Panc1 (cell line): ENCODE data around the gene ALDH1A3. TPM values are rescaled to one million over a fixed set of nuclear protein-coding genes. Genes with fewer than 3 reads are reported as not detected.

Source experiments
- ATAC-seq: fragments of 200-7000 bp; cut with Tn5 transposase; 2 replicates; pipeline ENCODE4 v1.9.1; 2020; ENCODE audit warnings: mild to moderate bottlenecking, moderate library complexity
- BruUV-seq: library from RNA; stranded (reverse); fragments of 400-500 nt; replicated peaks from 2 replicates; lab custom pipeline; 2021; lab: Mats Ljungman, UMichigan
- CTCF ChIA-PET: fragments of 300-600 bp; sonication (Branson Sonifier 250); formaldehyde crosslinking; loops from one replicate; lab custom pipeline; 2022; ENCODE audit warnings: antibody characterized with exemption; lab: Charles Lee
- POLR2A ChIA-PET: fragments of 300-600 bp; sonication (Branson Sonifier 250); formaldehyde crosslinking; loops from one replicate; lab custom pipeline; 2022; ENCODE audit warnings: antibody characterized with exemption; lab: Charles Lee
- DNase-seq: peaks from one replicate; pipeline ENCODE4 v3.0.0-alpha.2; 2010; ENCODE audit warnings: low read depth, low spot score
- H3K27ac ChIP-seq: 2 replicates; pipeline ENCODE4 v1.5.1; 2011; ENCODE audit warnings: mild to moderate bottlenecking, low read length, inconsistent platforms
- H3K27me3 ChIP-seq: fragments of 200-500 bp; sonication (Bioruptor generic); 2 replicates; pipeline ENCODE4 v1.6.0; 2014; ENCODE audit warnings: low read length, inconsistent platforms; ENCODE audit not compliant: control insufficient read depth, insufficient read depth
- H3K36me3 ChIP-seq: fragments of 200-500 bp; sonication (Bioruptor generic); 2 replicates; pipeline ENCODE4 v1.5.1; 2014; ENCODE audit warnings: inconsistent platforms, mild to moderate bottlenecking, low read length, moderate library complexity; ENCODE audit not compliant: control insufficient read depth, insufficient read depth
- H3K4me1 ChIP-seq: 2 replicates; pipeline ENCODE4 v1.5.1; 2011; ENCODE audit warnings: inconsistent platforms, mild to moderate bottlenecking, low read length, moderate library complexity; ENCODE audit not compliant: control insufficient read depth, insufficient read depth
- H3K4me3 ChIP-seq, 2 experiments: 2 replicates each; pipeline ENCODE4 v1.5.1; 2011 to 2012; ENCODE audit warnings: low read depth in 2 of 2, low read length in 2 of 2, mild to moderate bottlenecking in 2 of 2, inconsistent platforms in 1 of 2, moderate library complexity in 1 of 2
- H3K9me3 ChIP-seq: fragments of 200-500 bp; sonication (Bioruptor generic); 2 replicates; pipeline ENCODE4 v1.5.1; 2014; ENCODE audit warnings: low read depth, mild to moderate bottlenecking, inconsistent platforms, low read length, moderate library complexity; ENCODE audit not compliant: control insufficient read depth, insufficient read depth
- POLR2AphosphoS5 ChIP-seq: IDR thresholded peaks from 2 replicates; pipeline ENCODE4 v1.6.1; 2012; ENCODE audit warnings: mild to moderate bottlenecking, low read depth, low read length, moderate library complexity
- SIN3A ChIP-seq: IDR thresholded peaks from 2 replicates; pipeline ENCODE4 v1.6.1; 2012; ENCODE audit warnings: low read depth, mild to moderate bottlenecking, low read length, moderate library complexity, borderline replicate concordance; ENCODE audit not compliant: insufficient read depth
- TCF7L2 ChIP-seq: IDR thresholded peaks from 2 replicates; pipeline ENCODE4 v1.6.1; 2011; ENCODE audit warnings: mild to moderate bottlenecking, low read depth, low read length, inconsistent platforms
- in situ Hi-C: cut with HindIII; loops from 2 replicates; pipeline ENCODE4 v1.10.0; 2016; ENCODE audit warnings: low sequenced_read_pairs, low pct_unique_long_range_greater_than_20kb
- intact Hi-C: fragments of 100-400 bp; cut with micrococcal nuclease; formaldehyde crosslinking; loops from one replicate; pipeline ENCODE4 v1.10.0; 2022; ENCODE audit not compliant: unreplicated experiment
- total RNA-seq: library from RNA; stranded (reverse); gene quantifications from one replicate; pipeline ENCODE4 v1.2.1, GENCODE V29; 2021; ENCODE audit not compliant: unreplicated experiment
- TF ChIP-seq, protein P1 (sequence below): fragments of 450-650 bp; IDR thresholded peaks from 2 replicates; pipeline ENCODE4 v1.5.1; 2017; ENCODE audit warnings: mild to moderate bottlenecking
- TF ChIP-seq, protein P2 (sequence below), 2 experiments: IDR thresholded peaks; 2 replicates each; pipeline ENCODE4 v1.6.1; 2011 to 2012; ENCODE audit warnings: low read depth in 2 of 2, control low read depth in 1 of 2, low read length in 1 of 2, mild to moderate bottlenecking in 1 of 2, moderate library complexity in 1 of 2; ENCODE audit not compliant: insufficient read depth in 1 of 2

The ALDH1A3 gene
- total RNA-seq, 1 experiment from 2014 or later: 143 TPM

GRCh38 chr15:100890850-100891249 lies 11.2 kb downstream of the ALDH1A3 start:
- CTCF ChIA-PET: no interaction called here
- ATAC-seq: no peak
- TF ChIP-seq TCF7L2 (no peak), SIN3A (no peak), POLR2AphosphoS5 (no peak)
- TF ChIP-seq, protein P1, sequence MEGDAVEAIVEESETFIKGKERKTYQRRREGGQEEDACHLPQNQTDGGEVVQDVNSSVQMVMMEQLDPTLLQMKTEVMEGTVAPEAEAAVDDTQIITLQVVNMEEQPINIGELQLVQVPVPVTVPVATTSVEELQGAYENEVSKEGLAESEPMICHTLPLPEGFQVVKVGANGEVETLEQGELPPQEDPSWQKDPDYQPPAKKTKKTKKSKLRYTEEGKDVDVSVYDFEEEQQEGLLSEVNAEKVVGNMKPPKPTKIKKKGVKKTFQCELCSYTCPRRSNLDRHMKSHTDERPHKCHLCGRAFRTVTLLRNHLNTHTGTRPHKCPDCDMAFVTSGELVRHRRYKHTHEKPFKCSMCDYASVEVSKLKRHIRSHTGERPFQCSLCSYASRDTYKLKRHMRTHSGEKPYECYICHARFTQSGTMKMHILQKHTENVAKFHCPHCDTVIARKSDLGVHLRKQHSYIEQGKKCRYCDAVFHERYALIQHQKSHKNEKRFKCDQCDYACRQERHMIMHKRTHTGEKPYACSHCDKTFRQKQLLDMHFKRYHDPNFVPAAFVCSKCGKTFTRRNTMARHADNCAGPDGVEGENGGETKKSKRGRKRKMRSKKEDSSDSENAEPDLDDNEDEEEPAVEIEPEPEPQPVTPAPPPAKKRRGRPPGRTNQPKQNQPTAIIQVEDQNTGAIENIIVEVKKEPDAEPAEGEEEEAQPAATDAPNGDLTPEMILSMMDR: no peak
- TF ChIP-seq, protein P2, sequence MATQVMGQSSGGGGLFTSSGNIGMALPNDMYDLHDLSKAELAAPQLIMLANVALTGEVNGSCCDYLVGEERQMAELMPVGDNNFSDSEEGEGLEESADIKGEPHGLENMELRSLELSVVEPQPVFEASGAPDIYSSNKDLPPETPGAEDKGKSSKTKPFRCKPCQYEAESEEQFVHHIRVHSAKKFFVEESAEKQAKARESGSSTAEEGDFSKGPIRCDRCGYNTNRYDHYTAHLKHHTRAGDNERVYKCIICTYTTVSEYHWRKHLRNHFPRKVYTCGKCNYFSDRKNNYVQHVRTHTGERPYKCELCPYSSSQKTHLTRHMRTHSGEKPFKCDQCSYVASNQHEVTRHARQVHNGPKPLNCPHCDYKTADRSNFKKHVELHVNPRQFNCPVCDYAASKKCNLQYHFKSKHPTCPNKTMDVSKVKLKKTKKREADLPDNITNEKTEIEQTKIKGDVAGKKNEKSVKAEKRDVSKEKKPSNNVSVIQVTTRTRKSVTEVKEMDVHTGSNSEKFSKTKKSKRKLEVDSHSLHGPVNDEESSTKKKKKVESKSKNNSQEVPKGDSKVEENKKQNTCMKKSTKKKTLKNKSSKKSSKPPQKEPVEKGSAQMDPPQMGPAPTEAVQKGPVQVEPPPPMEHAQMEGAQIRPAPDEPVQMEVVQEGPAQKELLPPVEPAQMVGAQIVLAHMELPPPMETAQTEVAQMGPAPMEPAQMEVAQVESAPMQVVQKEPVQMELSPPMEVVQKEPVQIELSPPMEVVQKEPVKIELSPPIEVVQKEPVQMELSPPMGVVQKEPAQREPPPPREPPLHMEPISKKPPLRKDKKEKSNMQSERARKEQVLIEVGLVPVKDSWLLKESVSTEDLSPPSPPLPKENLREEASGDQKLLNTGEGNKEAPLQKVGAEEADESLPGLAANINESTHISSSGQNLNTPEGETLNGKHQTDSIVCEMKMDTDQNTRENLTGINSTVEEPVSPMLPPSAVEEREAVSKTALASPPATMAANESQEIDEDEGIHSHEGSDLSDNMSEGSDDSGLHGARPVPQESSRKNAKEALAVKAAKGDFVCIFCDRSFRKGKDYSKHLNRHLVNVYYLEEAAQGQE (IDR thresholded peaks at IDR 0.05; ENCODE audit: insufficient read depth in 1 of 2, low read depth in 2 of 2, low read length in 1 of 2): no peak

DNA sequence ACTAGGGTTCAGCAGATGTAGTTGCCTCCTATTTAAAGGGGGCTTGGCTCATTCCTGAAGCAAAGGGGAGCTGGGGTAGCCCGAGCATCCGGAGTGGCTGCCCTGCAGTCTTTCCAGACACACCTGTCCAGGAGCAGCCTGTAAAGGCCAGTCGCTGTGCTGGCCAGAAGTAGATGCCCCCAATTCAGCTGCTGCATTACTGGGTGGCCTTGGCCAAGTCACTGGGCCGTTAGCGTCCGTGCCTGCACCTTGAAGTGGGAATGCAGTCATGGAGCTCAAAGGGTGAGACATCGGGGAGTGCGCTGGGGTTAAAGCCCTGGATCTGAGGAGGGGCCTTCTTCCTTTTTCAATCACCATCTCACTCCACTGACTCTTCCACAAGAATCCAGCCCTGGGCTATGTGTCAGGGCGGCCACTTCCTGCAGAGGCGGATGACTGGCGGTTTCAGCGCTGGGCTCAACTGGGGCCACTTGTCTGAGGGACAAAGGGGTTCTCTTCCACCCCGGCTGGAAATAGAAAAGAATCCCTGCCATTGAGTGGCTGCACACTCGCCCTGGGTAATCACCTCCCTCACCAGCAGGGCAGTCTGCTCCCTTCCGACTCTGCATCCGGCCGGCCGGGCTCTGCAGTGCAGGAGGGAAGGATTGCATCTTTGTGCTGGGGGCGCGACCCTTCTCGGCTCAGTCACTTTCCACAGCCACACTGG lies 11.8 kb downstream of the ALDH1A3 start:
- in situ Hi-C loops: no loop called here

More at GRCh38 chr15:100890850-100891249, 11.2 kb downstream of the ALDH1A3 start:
- POLR2A ChIA-PET: no interaction called here
- Histone ChIP-seq H3K27ac (no peak overlapping the region), H3K27me3 (no peaks in the 10 kb centered on the region), H3K4me3 (no peak overlapping the region), H3K4me1 (no peaks in the 10 kb centered on the region; the same call in 1 of the 2 replicates), H3K9me3 (no peaks in the 10 kb centered on the region), H3K36me3 (peaks cover 5% of the 10 kb centered on the region)
- no peak for DNase-seq
- in situ Hi-C loops: no loop called here
- intact Hi-C loops: no loop called here
- BruUV-seq: no TSS peak

More for the DNA sequence above, 11.8 kb downstream of the ALDH1A3 start:
- Histone ChIP-seq H3K4me1 (no peaks in the 10 kb centered on the region), H3K9me3 (no peaks in the 10 kb centered on the region), H3K36me3 (peaks cover 7% of the 10 kb centered on the region; the same call in 1 of the 2 replicates), H3K27ac (no peak overlapping the region), H3K27me3 (no peaks in the 10 kb centered on the region), H3K4me3 (no peak overlapping the region)
- TF ChIP-seq, protein P2 (IDR thresholded peaks at IDR 0.05; ENCODE audit: insufficient read depth in 1 of 2, low read depth in 2 of 2, low read length in 1 of 2): no peak
- TF ChIP-seq TCF7L2 (no peak), POLR2AphosphoS5 (no peak)
- TF ChIP-seq, protein P1: no peak
- intact Hi-C loops: no loop called here
- DNase-seq (no peak), ATAC-seq (no peak)
- ChIA-PET CTCF (no interaction called here), POLR2A (no interaction called here)
- BruUV-seq: no TSS peak
